Nephron progenitor cell (in vitro differentiated cells): ENCODE results near the gene C10orf62.

Experiments
- DNase-seq: peaks from one replicate; pipeline ENCODE4 v3.0.0; 2021
- H3K27ac Mint-ChIP-seq: 2 replicates; pipeline ENCODE4 v1.8.0; 2021; ENCODE audit warnings: mild to moderate bottlenecking, moderate library complexity, mixed read lengths
- H3K27me3 Mint-ChIP-seq: 2 replicates; pipeline ENCODE4 v1.8.0; 2021; ENCODE audit warnings: mild to moderate bottlenecking, low read depth, mixed read lengths; ENCODE audit not compliant: poor library complexity
- H3K36me3 Mint-ChIP-seq: 2 replicates; pipeline ENCODE4 v1.8.0; 2021; ENCODE audit warnings: low read depth, mixed read lengths
- H3K4me1 Mint-ChIP-seq: 2 replicates; pipeline ENCODE4 v1.8.0; 2021; ENCODE audit warnings: mixed read lengths
- H3K4me3 Mint-ChIP-seq: 2 replicates; pipeline ENCODE4 v1.8.0; 2021; ENCODE audit warnings: mild to moderate bottlenecking, moderate library complexity, mixed read lengths
- H3K9me3 Mint-ChIP-seq: 2 replicates; pipeline ENCODE4 v1.8.0; 2021; ENCODE audit warnings: mild to moderate bottlenecking, moderate library complexity, mixed read lengths
- TF ChIP-seq, protein P1 (sequence below): fragments of 200-600 bp; sonication (generic); IDR thresholded peaks from 2 replicates; pipeline ENCODE4 v1.5.0; 2021; ENCODE audit warnings: antibody characterized with exemption

The C10orf62 gene

DNA sequence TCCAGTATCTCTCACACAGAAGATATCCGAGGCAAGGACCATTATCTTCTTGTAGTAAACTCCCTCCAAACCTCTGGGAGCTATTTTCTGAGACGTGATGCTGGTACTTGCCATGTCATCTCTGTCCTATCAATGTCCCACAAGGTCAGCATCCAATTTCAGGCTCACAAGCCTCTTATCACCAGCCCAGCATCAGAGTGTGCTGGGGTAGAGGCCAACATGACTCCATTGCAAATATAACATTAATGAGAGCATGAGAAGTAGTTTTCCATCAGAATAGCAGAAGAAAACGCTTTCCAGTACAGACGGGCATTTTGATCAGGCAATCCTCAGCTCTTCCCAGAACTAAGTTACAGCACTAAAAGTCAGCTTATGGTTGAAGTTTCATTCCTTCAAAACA lies 38.2 kb downstream of the C10orf62 start:
- TF ChIP-seq, protein P1, sequence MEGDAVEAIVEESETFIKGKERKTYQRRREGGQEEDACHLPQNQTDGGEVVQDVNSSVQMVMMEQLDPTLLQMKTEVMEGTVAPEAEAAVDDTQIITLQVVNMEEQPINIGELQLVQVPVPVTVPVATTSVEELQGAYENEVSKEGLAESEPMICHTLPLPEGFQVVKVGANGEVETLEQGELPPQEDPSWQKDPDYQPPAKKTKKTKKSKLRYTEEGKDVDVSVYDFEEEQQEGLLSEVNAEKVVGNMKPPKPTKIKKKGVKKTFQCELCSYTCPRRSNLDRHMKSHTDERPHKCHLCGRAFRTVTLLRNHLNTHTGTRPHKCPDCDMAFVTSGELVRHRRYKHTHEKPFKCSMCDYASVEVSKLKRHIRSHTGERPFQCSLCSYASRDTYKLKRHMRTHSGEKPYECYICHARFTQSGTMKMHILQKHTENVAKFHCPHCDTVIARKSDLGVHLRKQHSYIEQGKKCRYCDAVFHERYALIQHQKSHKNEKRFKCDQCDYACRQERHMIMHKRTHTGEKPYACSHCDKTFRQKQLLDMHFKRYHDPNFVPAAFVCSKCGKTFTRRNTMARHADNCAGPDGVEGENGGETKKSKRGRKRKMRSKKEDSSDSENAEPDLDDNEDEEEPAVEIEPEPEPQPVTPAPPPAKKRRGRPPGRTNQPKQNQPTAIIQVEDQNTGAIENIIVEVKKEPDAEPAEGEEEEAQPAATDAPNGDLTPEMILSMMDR = no peak
- H3K27ac Mint-ChIP-seq = peak overlapping the region; percentile 94
- no peak overlapping the region for H3K4me3 Mint-ChIP-seq
- H3K9me3 Mint-ChIP-seq = no peaks in the 10 kb centered on the region
- H3K27me3 Mint-ChIP-seq = no peaks in the 10 kb centered on the region
- no peak for DNase-seq
- peaks cover 22% of the 10 kb centered on the region for H3K36me3 Mint-ChIP-seq
- peaks cover 11% of the 10 kb centered on the region for H3K4me1 Mint-ChIP-seq

DNA sequence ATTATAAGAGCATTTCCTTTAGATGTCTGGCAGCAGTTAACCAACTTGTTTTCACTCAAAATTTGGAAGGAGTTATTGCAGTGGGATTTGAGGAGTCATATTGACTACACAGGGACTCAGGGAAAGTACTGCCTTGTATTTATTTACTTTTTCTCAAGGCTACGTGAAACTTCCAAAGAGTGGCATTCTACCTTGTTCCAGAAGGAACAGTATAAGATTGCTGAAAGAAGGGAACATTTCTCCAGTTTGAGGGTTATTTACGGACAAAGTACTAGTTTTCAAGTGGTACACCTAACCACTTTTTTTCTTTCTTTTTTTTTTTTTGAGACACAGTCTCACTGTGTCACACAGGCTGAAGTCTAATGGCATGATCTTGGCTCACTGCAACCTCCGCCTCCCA lies 38.7 kb downstream of the C10orf62 start:
- H3K27ac Mint-ChIP-seq = peak overlapping the region; percentile 94
- TF ChIP-seq, protein P1 = no peak
- H3K9me3 Mint-ChIP-seq = no peaks in the 10 kb centered on the region
- peaks cover 18% of the 10 kb centered on the region for H3K36me3 Mint-ChIP-seq
- H3K27me3 Mint-ChIP-seq = no peaks in the 10 kb centered on the region
- DNase-seq = no peak
- H3K4me1 Mint-ChIP-seq = peaks cover 16% of the 10 kb centered on the region
- H3K4me3 Mint-ChIP-seq = no peak overlapping the region

DNA sequence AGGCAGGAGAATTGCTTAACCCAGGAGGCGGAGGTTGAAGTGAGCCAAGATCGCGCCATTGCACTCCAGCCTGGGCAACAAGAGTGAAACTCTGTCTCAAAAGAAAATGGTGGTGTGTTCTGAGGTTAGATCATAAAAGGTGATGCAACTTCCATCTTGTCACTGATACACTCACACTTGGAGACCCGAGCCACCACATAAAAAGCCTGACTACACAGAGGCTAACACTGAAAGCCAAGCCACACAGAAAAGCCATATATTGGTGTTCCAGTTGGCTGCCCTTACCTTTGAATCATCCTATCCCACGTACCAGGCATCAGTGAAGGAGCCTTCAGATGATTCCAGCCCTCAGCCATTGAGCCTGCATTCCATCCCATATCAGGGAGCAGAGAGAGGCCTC lies 39.8 kb downstream of the C10orf62 start:
- Mint-ChIP-seq H3K27ac (no peak overlapping the region), H3K4me3 (no peak overlapping the region), H3K9me3 (no peaks in the 10 kb centered on the region), H3K4me1 (peaks cover 22% of the 10 kb centered on the region), H3K27me3 (peaks cover under 1% of the 10 kb centered on the region), H3K36me3 (peaks cover 18% of the 10 kb centered on the region)
- DNase-seq = no peak
- TF ChIP-seq, protein P1 = no peak

DNA sequence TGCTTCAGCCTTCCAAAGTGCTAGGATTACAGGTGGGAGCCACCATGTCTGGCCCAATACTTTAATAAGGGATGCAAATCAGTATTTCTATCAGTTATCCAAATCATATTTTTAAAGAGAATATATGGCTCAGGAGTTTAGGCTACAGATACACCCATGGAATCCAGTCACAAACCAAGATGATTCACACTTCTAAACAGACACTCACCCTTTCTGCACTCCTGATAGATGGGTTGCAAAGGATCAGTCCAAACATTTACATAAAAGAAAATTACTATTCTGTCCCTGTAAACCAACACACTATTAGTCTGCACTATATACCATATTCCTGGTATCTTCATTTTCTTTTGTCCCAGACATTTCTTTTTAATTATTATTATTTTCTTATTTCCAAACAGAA lies 41.6 kb downstream of the C10orf62 start:
- peaks cover 18% of the 10 kb centered on the region for H3K36me3 Mint-ChIP-seq
- TF ChIP-seq, protein P1 = no peak
- no peak for DNase-seq
- H3K27me3 Mint-ChIP-seq = peaks cover 6% of the 10 kb centered on the region
- no peak overlapping the region for H3K4me3 Mint-ChIP-seq
- H3K9me3 Mint-ChIP-seq = no peaks in the 10 kb centered on the region
- H3K4me1 Mint-ChIP-seq = peaks cover 22% of the 10 kb centered on the region
- H3K27ac Mint-ChIP-seq = no peak overlapping the region

DNA sequence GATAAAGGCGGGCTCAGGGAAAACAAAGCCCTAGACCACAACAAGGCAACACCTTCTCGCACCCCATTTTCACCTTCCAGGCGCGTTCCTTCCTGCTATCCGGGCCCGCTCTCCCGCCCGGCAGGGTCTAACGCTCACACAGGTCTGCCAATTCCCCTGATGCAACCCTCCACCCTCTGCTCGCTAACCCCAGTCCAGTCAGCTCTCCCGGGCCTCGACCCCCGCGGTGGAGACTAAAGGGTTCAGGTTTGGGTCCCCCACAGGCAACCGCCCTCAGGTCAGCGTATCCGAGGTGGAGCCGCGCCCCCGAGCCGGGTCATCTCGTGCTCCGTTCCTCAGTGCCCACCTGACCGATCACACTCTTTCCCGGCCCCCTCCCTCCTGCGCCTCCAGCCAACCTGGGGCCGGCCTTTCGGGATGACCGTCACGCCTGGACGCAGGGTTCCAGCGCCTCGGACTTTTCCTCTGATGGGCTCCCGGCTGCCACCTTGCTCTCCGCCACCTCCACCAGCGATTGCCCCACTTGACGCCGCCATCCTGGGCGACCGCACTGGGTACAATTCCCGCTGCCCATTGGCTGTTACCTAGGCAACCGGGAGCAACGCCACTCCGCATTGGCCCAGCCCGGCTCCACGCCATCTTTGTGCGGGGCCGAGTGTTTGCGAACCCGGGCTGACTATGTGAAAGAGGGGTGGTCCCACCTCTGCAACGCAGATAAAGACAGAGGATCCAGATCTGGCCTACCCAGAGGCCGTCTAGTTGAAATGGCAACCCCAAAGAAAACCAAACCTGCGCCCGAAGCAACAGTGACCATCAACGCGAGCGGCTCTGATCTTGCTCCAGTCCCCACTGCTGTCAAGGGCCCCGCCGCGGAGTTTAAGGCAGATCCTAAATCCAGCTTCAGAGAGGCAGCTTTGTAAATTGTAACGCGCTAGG lies 43.7 kb downstream of the C10orf62 start, which contains the start of gene MORN4:
Gene MORN4, minus strand, starts transcription at position 552 of the 936 bp plus-strand sequence. CDS start 13,847 bp downstream, outside the sequence.
- H3K27ac Mint-ChIP-seq = peak within 1 kb of the TSS; percentile 97
- peak; percentile 92 for DNase-seq
- H3K27me3 Mint-ChIP-seq = peaks cover 8% of the 10 kb centered on the region
- H3K4me3 Mint-ChIP-seq = peak within 1 kb of the TSS; percentile 98
- TF ChIP-seq, protein P1 = no peak
- no peaks in the 10 kb centered on the region for H3K9me3 Mint-ChIP-seq
- peaks cover 9% of the 10 kb centered on the region for H3K36me3 Mint-ChIP-seq
- peaks cover 22% of the 10 kb centered on the region for H3K4me1 Mint-ChIP-seq

DNA sequence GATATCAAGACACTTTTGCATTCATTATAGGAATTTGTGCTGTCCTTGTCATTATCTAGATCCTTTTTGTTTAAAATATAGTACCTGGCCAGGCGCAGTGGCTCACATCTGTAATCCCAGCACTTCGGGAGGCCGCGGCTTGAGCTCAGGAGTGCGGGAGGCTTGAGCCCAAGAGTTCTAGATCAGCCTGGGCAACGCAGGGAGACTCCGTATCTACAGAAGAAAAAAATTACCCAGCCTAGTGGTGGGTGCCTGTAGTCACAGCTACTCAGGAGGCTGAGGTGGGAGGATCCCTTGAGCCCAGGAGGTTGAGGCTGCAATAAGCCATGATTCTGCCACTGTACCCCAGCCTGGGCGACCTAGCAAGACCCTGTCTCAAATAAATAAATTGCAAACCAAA lies 44.4 kb downstream of the C10orf62 start:
- TF ChIP-seq, protein P1 = no peak
- Mint-ChIP-seq H3K27me3 (peaks cover 13% of the 10 kb centered on the region), H3K4me3 (peak overlapping the region; percentile 98), H3K4me1 (peaks cover 22% of the 10 kb centered on the region), H3K9me3 (no peaks in the 10 kb centered on the region), H3K36me3 (peaks cover 9% of the 10 kb centered on the region), H3K27ac (peak overlapping the region; percentile 97)
- DNase-seq = no peak
